Prostate gland (tissue), 2 donors: ENCODE measurements around the gene PANK4. TPM values are rescaled to one million over a fixed set of nuclear protein-coding genes. Genes with fewer than 3 reads are reported as not detected.

Source experiments
- DNase-seq: peaks from one replicate; pipeline ENCODE4 v3.0.0-alpha.2; 2019; ENCODE audit warnings: low spot score
- H3K27ac ChIP-seq, 2 donors: fragments of 200-600 bp; sonication (generic); 2 replicates each; pipeline ENCODE4 v1.5.1; 2017 to 2019
- H3K27me3 ChIP-seq: fragments of 200-600 bp; sonication (generic); replicated peaks from 2 replicates; pipeline ENCODE4 v1.5.1; 2019; ENCODE audit not compliant: insufficient read depth
- H3K36me3 ChIP-seq, 2 donors: fragments of 200-600 bp; sonication (generic); 1 replicate in 1 of 2; 2 replicates in 1 of 2; pipeline versions ENCODE4 v1.5.1 to v1.8.1; 2017 to 2019
- H3K4me1 ChIP-seq: fragments of 200-600 bp; sonication (generic); replicated peaks from 2 replicates; pipeline ENCODE4 v1.5.1; 2019
- H3K4me3 ChIP-seq, 2 donors: fragments of 200-600 bp; sonication (generic); 2 replicates each; pipeline ENCODE4 v1.5.1; 2017 to 2019
- H3K9me3 ChIP-seq: fragments of 200-600 bp; sonication (generic); 2 replicates; pipeline ENCODE4 v1.5.1; 2017
- CTCF ChIP-seq, 4 experiments: fragments of 200-600 bp in 2 of 4; fragments of 450-650 bp in 2 of 4; sonication (generic) in 2 of 4; IDR thresholded peaks; 1 replicate in 3 of 4; 2 replicates in 1 of 4; pipeline ENCODE4 v1.5.1; 2016 to 2019; ENCODE audit warnings: antibody characterized with exemption in 4 of 4, mild to moderate bottlenecking in 2 of 4, moderate library complexity in 2 of 4
- POLR2A ChIP-seq: fragments of 450-650 bp; IDR thresholded peaks from one replicate; pipeline ENCODE4 v1.6.1; 2016; ENCODE audit warnings: antibody characterized with exemption, mild to moderate bottlenecking
- POLR2AphosphoS5 ChIP-seq: sonication (generic); formaldehyde crosslinking; IDR thresholded peaks from one replicate; pipeline ENCODE4 v1.6.1; 2017; ENCODE audit warnings: antibody characterized with exemption
- WGBS: methylation state at CpG from one replicate; pipeline ENCODE4 v1.1.5; 2018; 5-methylcytosine and 5-hydroxymethylcytosine counted together
- intact Hi-C: fragments of 100-400 bp; cut with DNase I; formaldehyde crosslinking; loops from one replicate; pipeline ENCODE4 v1.14.2; 2022
- total RNA-seq, 2 donors: library from RNA; depleted of rRNA; stranded (reverse); fragments of >200 nt; gene quantifications; one replicate each; pipeline ENCODE4 v1.1.0, GENCODE V29; 2016

PANK4 gene
- total RNA-seq, 2 donors from 2014 or later: 27.0 to 69.5 TPM

GRCh38 chr1:2566101-2567045 is 40.0 kb upstream of the PANK4 start:
- no peaks in the 10 kb centered on the region for H3K36me3 ChIP-seq
- 75% methylated on average over 34 of the region's 34 CpGs for whole genome bisulfite sequencing
- H3K4me3 ChIP-seq: no peak overlapping the region
- H3K27ac ChIP-seq: no peak overlapping the region
- TF ChIP-seq POLR2AphosphoS5 (no peak), CTCF (IDR thresholded peaks at IDR 0.05) (no peak), POLR2A (no peak)
- H3K27me3 ChIP-seq: no peaks in the 10 kb centered on the region
- H3K4me1 ChIP-seq: no peaks in the 10 kb centered on the region
- no peaks in the 10 kb centered on the region for H3K9me3 ChIP-seq
- intact Hi-C loops: no loop called here
- DNase-seq: no peak

- intact Hi-C loops: no loop called here
- Histone ChIP-seq H3K4me3 (no peak overlapping the region), H3K27ac (no peak overlapping the region), H3K9me3 (no peaks in the 10 kb centered on the region), H3K36me3 (no peaks in the 10 kb centered on the region), H3K27me3 (no peaks in the 10 kb centered on the region), H3K4me1 (no peaks in the 10 kb centered on the region)
- TF ChIP-seq POLR2AphosphoS5 (no peak), POLR2A (no peak), CTCF (IDR thresholded peaks at IDR 0.05) (no peak)
- 35% methylated on average over 13 of the region's 14 CpGs for WGBS
- DNase-seq: no peak
These were observed 38.5 kb upstream of the PANK4 start for GRCh38 chr1:2564815-2565374.

GRCh38 chr1:2564006-2564814 is 37.8 kb upstream of the PANK4 start:
- no peaks in the 10 kb centered on the region for H3K36me3 ChIP-seq
- intact Hi-C loops: no loop called here
- H3K27me3 ChIP-seq: no peaks in the 10 kb centered on the region
- H3K9me3 ChIP-seq: no peaks in the 10 kb centered on the region
- H3K27ac ChIP-seq: no peak overlapping the region
- H3K4me3 ChIP-seq: no peak overlapping the region
- TF ChIP-seq POLR2AphosphoS5 (no peak), CTCF (IDR thresholded peaks at IDR 0.05) (no peak), POLR2A (no peak)
- no peaks in the 10 kb centered on the region for H3K4me1 ChIP-seq
- WGBS: 75% methylated on average over 19 of the region's 20 CpGs
- DNase-seq: no peak

GRCh38 chr1:2563205-2563604 is 36.8 kb upstream of the PANK4 start:
- Histone ChIP-seq H3K4me3 (no peak overlapping the region), H3K36me3 (no peaks in the 10 kb centered on the region), H3K27ac (no peak overlapping the region), H3K9me3 (no peaks in the 10 kb centered on the region), H3K27me3 (no peaks in the 10 kb centered on the region), H3K4me1 (no peaks in the 10 kb centered on the region)
- TF ChIP-seq POLR2A (no peak), POLR2AphosphoS5 (no peak), CTCF (IDR thresholded peaks at IDR 0.05) (no peak)
- intact Hi-C loops: no loop called here
- 67% methylated on average over 12 of the region's 18 CpGs for WGBS
- no peak for DNase-seq
